IMR-90 (cell line): ENCODE measurements around the gene COL20A1. TPM values are rescaled to one million over a fixed set of nuclear protein-coding genes. Genes with fewer than 3 reads are reported as not detected.

Source experiments
- ATAC-seq: fragments of 200-7000 bp; cut with Tn5 transposase; 2 replicates; pipeline ENCODE4 v1.9.1; 2020; ENCODE audit warnings: low read depth, mild to moderate bottlenecking, moderate library complexity
- BruUV-seq: library from RNA; stranded (reverse); fragments of 400-500 nt; replicated peaks from 2 replicates; lab custom pipeline; 2021; lab: Mats Ljungman, UMichigan
- CTCF ChIA-PET: fragments of 300-600 bp; formaldehyde crosslinking; extraction: SDS; loops from one replicate; lab custom pipeline; 2021; ENCODE audit warnings: antibody characterized with exemption; lab: Yijun Ruan, JAX
- POLR2A ChIA-PET: fragments of 300-600 bp; sonication (Branson Sonifier 250); formaldehyde crosslinking; loops from one replicate; lab custom pipeline; 2022; ENCODE audit warnings: antibody characterized with exemption; ENCODE audit not compliant: unreplicated experiment; lab: Charles Lee
- DNase-seq: peaks from one replicate; pipeline ENCODE4 v3.0.0; 2013
- H2AFZ ChIP-seq: replicated peaks from 2 replicates; pipeline ENCODE3; 2013; ENCODE audit warnings: low read length, mild to moderate bottlenecking; ENCODE audit not compliant: poor library complexity
- H2AK5ac ChIP-seq: 2 replicates; pipeline ENCODE4 v1.6.1; 2013; ENCODE audit warnings: low read depth, low read length, inconsistent platforms
- H2AK9ac ChIP-seq: replicated peaks from 2 replicates; pipeline ENCODE3; 2013; ENCODE audit warnings: mild to moderate bottlenecking, low read depth, low read length, moderate library complexity; ENCODE audit not compliant: poor library complexity
- H2BK120ac ChIP-seq: 2 replicates; pipeline ENCODE4 v1.6.1; 2013; ENCODE audit warnings: low read depth, low read length, inconsistent platforms
- H2BK15ac ChIP-seq: 3 replicates; pipeline ENCODE4 v1.6.1; 2013; ENCODE audit warnings: low read depth, low read length, inconsistent platforms
- H2BK20ac ChIP-seq: 2 replicates; pipeline ENCODE4 v1.6.1; 2013; ENCODE audit warnings: low read depth, mild to moderate bottlenecking, inconsistent platforms, low read length, moderate library complexity
- H2BK5ac ChIP-seq: 2 replicates; pipeline ENCODE4 v1.6.1; 2013; ENCODE audit warnings: mild to moderate bottlenecking, low read depth, low read length, inconsistent platforms; ENCODE audit not compliant: poor library complexity, severe bottlenecking
- H3K14ac ChIP-seq: replicated peaks from 2 replicates; pipeline ENCODE4 v1.6.1; 2013; ENCODE audit warnings: low read depth, low read length, inconsistent platforms
- H3K18ac ChIP-seq: 2 replicates; pipeline ENCODE4 v1.6.1; 2013; ENCODE audit warnings: low read depth, low read length, control low read depth
- H3K23ac ChIP-seq: 2 replicates; pipeline ENCODE4 v1.6.1; 2013; ENCODE audit warnings: low read depth, low read length, inconsistent platforms
- H3K27ac ChIP-seq: 2 replicates; pipeline ENCODE4 v1.5.1; 2013; ENCODE audit warnings: mild to moderate bottlenecking, control low read depth, low read length; ENCODE audit not compliant: insufficient read depth
- H3K27me3 ChIP-seq: 2 replicates; pipeline ENCODE4 v1.6.1; 2013; ENCODE audit warnings: low read length; ENCODE audit not compliant: control insufficient read depth, insufficient read depth
- H3K36me3 ChIP-seq: 2 replicates; pipeline ENCODE4 v1.6.1; 2013; ENCODE audit warnings: low read length, mixed read lengths; ENCODE audit not compliant: control insufficient read depth, insufficient read depth
- H3K4ac ChIP-seq: 2 replicates; pipeline ENCODE4 v1.6.1; 2013; ENCODE audit warnings: low read depth, low read length, inconsistent platforms
- H3K4me1 ChIP-seq: 2 replicates; pipeline ENCODE4 v1.6.1; 2013; ENCODE audit warnings: low read length, mixed read lengths; ENCODE audit not compliant: control insufficient read depth, insufficient read depth
- H3K4me2 ChIP-seq: 2 replicates; pipeline ENCODE4 v1.6.1; 2013; ENCODE audit warnings: low read depth, mild to moderate bottlenecking, control low read depth, low read length, moderate library complexity
- H3K4me3 ChIP-seq: 2 replicates; pipeline ENCODE4 v1.5.1; 2013; ENCODE audit warnings: low read depth, mild to moderate bottlenecking, control low read depth, low read length, moderate library complexity; ENCODE audit not compliant: insufficient read depth
- H3K56ac ChIP-seq: 2 replicates; pipeline ENCODE4 v1.6.1; 2013; ENCODE audit warnings: low read length, inconsistent platforms; ENCODE audit not compliant: insufficient read depth; ENCODE audit errors: extremely low read depth
- H3K79me1 ChIP-seq, 2 experiments: 2 replicates each; pipeline ENCODE4 v1.6.1; 2013; ENCODE audit warnings: low read length in 2 of 2, inconsistent platforms in 1 of 2, low read depth in 1 of 2
- H3K9ac ChIP-seq: 2 replicates; pipeline ENCODE4 v1.6.1; 2013; ENCODE audit warnings: low read depth, low read length, control low read depth
- H3K9me1 ChIP-seq: 2 replicates; pipeline ENCODE4 v1.6.1; 2013; ENCODE audit warnings: low read length, inconsistent platforms; ENCODE audit not compliant: insufficient read depth
- H3K9me3 ChIP-seq: 2 replicates; pipeline ENCODE4 v1.6.1; 2013; ENCODE audit warnings: low read length; ENCODE audit not compliant: control insufficient read depth, insufficient read depth
- H4K20me1 ChIP-seq: 2 replicates; pipeline ENCODE4 v1.6.1; 2013; ENCODE audit warnings: low read length, inconsistent platforms; ENCODE audit not compliant: insufficient read depth
- H4K5ac ChIP-seq: 2 replicates; pipeline ENCODE4 v1.6.1; 2013; ENCODE audit warnings: mild to moderate bottlenecking, low read depth, low read length, control low read depth
- H4K8ac ChIP-seq, 2 experiments: 2 replicates each; pipeline ENCODE4 v1.6.1; 2013; ENCODE audit warnings: low read depth in 2 of 2, low read length in 2 of 2, control low read depth in 1 of 2, inconsistent platforms in 1 of 2
- H4K91ac ChIP-seq: 2 replicates; pipeline ENCODE4 v1.6.1; 2013; ENCODE audit warnings: low read depth, low read length, inconsistent platforms; ENCODE audit not compliant: insufficient read depth
- BHLHE40 ChIP-seq: fragments of 150-350 bp; IDR thresholded peaks from 2 replicates; pipeline ENCODE4 v1.6.1; 2016; ENCODE audit warnings: mild to moderate bottlenecking, low read depth, low read length
- CEBPB ChIP-seq: IDR thresholded peaks from 2 replicates; pipeline ENCODE4 v1.6.1; 2012; ENCODE audit warnings: low read depth, low read length, improper control_type of control experiment
- CHD1 ChIP-seq: IDR thresholded peaks from 2 replicates; pipeline ENCODE4 v1.6.1; 2012; ENCODE audit warnings: low read depth, low read length, improper control_type of control experiment
- ELK1 ChIP-seq: fragments of 150-350 bp; IDR thresholded peaks from 2 replicates; pipeline ENCODE4 v1.6.1; 2016; ENCODE audit warnings: low read depth, mild to moderate bottlenecking, low read length, moderate library complexity, borderline replicate concordance
- FOS ChIP-seq: fragments of 150-350 bp; IDR thresholded peaks from 2 replicates; pipeline ENCODE4 v1.6.1; 2016; ENCODE audit warnings: low read depth, low read length
- MAFK ChIP-seq: IDR thresholded peaks from 2 replicates; pipeline ENCODE4 v1.6.1; 2012; ENCODE audit warnings: low read depth, low read length, improper control_type of control experiment
- MAZ ChIP-seq: IDR thresholded peaks from 2 replicates; pipeline ENCODE4 v1.6.1; 2012; ENCODE audit warnings: low read depth, mild to moderate bottlenecking, low read length, improper control_type of control experiment, moderate library complexity, borderline replicate concordance
- MXI1 ChIP-seq: IDR thresholded peaks from 2 replicates; pipeline ENCODE4 v1.6.1; 2012; ENCODE audit warnings: low read depth, mild to moderate bottlenecking, low read length, moderate library complexity, borderline replicate concordance
- NFE2L2 ChIP-seq: fragments of 150-350 bp; IDR thresholded peaks from 2 replicates; pipeline ENCODE4 v1.6.1; 2016; ENCODE audit warnings: low read depth, mild to moderate bottlenecking, low read length
- POLR2A ChIP-seq: IDR thresholded peaks from 2 replicates; pipeline ENCODE4 v1.6.1; 2012; ENCODE audit warnings: mild to moderate bottlenecking, low read depth, low read length
- RAD21 ChIP-seq: IDR thresholded peaks from 2 replicates; pipeline ENCODE4 v1.6.1; 2012; ENCODE audit warnings: low read length, improper control_type of control experiment
- RCOR1 ChIP-seq: IDR thresholded peaks from 2 replicates; pipeline ENCODE4 v1.6.1; 2012; ENCODE audit warnings: mild to moderate bottlenecking, low read length, improper control_type of control experiment; ENCODE audit not compliant: insufficient replicate concordance
- RFX5 ChIP-seq: IDR thresholded peaks from 2 replicates; pipeline ENCODE4 v1.8.0; 2012; ENCODE audit warnings: low read depth, mild to moderate bottlenecking, low read length, moderate library complexity
- SMC3 ChIP-seq: fragments of 150-350 bp; IDR thresholded peaks from 2 replicates; pipeline ENCODE4 v1.6.1; 2016; ENCODE audit warnings: low read depth, mild to moderate bottlenecking, antibody characterized with exemption, low read length, moderate library complexity
- USF2 ChIP-seq: fragments of 150-350 bp; IDR thresholded peaks from 2 replicates; pipeline ENCODE4 v1.6.1; 2017; ENCODE audit warnings: mild to moderate bottlenecking, antibody characterized with exemption, low read length, low read depth
- WGBS, 2 experiments: methylation state at CpG; one replicate each; pipeline versions ENCODE4 v1.1.5 to v1.1.7; 2013; ENCODE audit warnings: missing lambda C conversion rate in 2 of 2; ENCODE audit not compliant: insufficient read length in 1 of 2; ENCODE audit errors: extremely low coverage in 2 of 2; 5-methylcytosine and 5-hydroxymethylcytosine counted together
- dilution Hi-C: fragments of 300-500 bp; cut with HindIII; formaldehyde crosslinking; loops from one replicate; pipeline ENCODE4 v1.14.3; 2018; ENCODE audit warnings: low sequenced_read_pairs; ENCODE audit not compliant: unreplicated experiment
- in situ Hi-C: fragments of 300-500 bp; cut with MboI; formaldehyde crosslinking; loops from 3 replicates; pipeline ENCODE4 v1.14.3; 2019; ENCODE audit warnings: low sequenced_read_pairs, inconsistent platforms, mixed read lengths
- intact Hi-C: fragments of 100-400 bp; cut with micrococcal nuclease; formaldehyde crosslinking; loops from 2 replicates; pipeline ENCODE4 v1.10.0; 2022
- polyA plus RNA-seq, 3 experiments: library from polyadenylated mRNA; depleted of rRNA; stranded (reverse); fragments of >200 nt; gene quantifications; 2 replicates each; pipeline ENCODE4 v1.2.3, GENCODE V29; 2012; ENCODE audit warnings: low replicate concordance in 1 of 3
- total RNA-seq: library from RNA; depleted of rRNA; stranded (reverse); fragments of >200 nt; gene quantifications from 2 replicates; pipeline ENCODE4 v1.2.3, GENCODE V29; 2012
- TF ChIP-seq, protein P1 (sequence below): conservative IDR thresholded peaks from 2 replicates; pipeline ENCODE4 v1.5.1; 2012; ENCODE audit warnings: mild to moderate bottlenecking, low read depth, low read length, improper control_type of control experiment

COL20A1 gene
- total and polyA plus RNA-seq, 2 of the 4 experiments (the other 2 are of a cell fraction): not detected

DNA sequence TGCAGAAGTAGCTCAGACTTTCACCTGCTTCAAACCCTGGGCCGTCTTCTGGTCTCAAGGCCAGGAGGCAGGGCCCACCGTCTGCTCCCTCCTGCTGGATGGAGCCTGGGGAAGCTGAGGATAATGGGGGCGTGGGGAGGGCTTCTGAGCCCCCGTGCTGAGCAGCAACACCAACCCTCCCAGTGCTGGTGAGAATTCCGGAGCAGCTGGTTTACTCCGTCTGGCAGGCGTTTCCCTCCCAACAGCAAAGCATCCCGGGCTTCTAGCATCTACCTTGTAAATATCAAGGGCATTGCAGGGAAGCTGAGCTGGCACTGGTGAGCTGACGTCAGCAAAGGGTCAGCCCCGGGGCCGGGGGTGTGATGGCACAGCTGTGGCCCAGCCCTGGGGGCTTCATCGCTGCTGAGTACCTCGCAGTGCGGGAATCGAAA, 85.0 kb downstream of the COL20A1 start:
- Histone ChIP-seq H4K8ac (no peak overlapping the region), H2AFZ (no peak overlapping the region), H3K9me3 (0 out of 2 replicates have a peak, but pooled peaks cover 1% of the 10 kb centered on the region), H2BK5ac (no peak overlapping the region), H3K79me1 (no peaks in the 10 kb centered on the region), H3K18ac (no peak overlapping the region), H3K9me1 (no peaks in the 10 kb centered on the region), H2AK9ac (no peak overlapping the region), H2BK15ac (no peak overlapping the region), H4K91ac (no peak overlapping the region), H3K27me3 (peaks cover 43% of the 10 kb centered on the region), H2BK20ac (no peak overlapping the region), H3K14ac (no peak overlapping the region), H3K9ac (no peak overlapping the region), H4K20me1 (no peaks in the 10 kb centered on the region; the same call in 1 of the 2 replicates), H3K4me2 (no peak overlapping the region), H3K36me3 (no peaks in the 10 kb centered on the region), H3K27ac (no peak overlapping the region), H3K4ac (no peak overlapping the region), H2AK5ac (no peak overlapping the region), H3K56ac (no peak overlapping the region), H3K4me1 (no peaks in the 10 kb centered on the region), H3K23ac (no peak overlapping the region), H4K5ac (no peak overlapping the region), H3K4me3 (no peak overlapping the region), H2BK120ac (no peak overlapping the region)
- CTCF ChIA-PET: interaction anchor here (0.9 kb wide), 1 partner anchor 69 kb away, joined by 5 read pairs; no protein-coding TSS in a partner anchor
- POLR2A ChIA-PET: no interaction called here
- TF ChIP-seq, protein P1, sequence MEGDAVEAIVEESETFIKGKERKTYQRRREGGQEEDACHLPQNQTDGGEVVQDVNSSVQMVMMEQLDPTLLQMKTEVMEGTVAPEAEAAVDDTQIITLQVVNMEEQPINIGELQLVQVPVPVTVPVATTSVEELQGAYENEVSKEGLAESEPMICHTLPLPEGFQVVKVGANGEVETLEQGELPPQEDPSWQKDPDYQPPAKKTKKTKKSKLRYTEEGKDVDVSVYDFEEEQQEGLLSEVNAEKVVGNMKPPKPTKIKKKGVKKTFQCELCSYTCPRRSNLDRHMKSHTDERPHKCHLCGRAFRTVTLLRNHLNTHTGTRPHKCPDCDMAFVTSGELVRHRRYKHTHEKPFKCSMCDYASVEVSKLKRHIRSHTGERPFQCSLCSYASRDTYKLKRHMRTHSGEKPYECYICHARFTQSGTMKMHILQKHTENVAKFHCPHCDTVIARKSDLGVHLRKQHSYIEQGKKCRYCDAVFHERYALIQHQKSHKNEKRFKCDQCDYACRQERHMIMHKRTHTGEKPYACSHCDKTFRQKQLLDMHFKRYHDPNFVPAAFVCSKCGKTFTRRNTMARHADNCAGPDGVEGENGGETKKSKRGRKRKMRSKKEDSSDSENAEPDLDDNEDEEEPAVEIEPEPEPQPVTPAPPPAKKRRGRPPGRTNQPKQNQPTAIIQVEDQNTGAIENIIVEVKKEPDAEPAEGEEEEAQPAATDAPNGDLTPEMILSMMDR: no peak
- no peak for TF ChIP-seq BHLHE40
- no peak for TF ChIP-seq USF2
- TF ChIP-seq CHD1: no peak
- TF ChIP-seq ELK1: no peak
- no peak for TF ChIP-seq RFX5
- no peak for TF ChIP-seq FOS
- TF ChIP-seq RCOR1: no peak
- TF ChIP-seq MAZ: no peak
- TF ChIP-seq CEBPB: no peak
- TF ChIP-seq RAD21: no peak
- TF ChIP-seq MAFK: no peak
- TF ChIP-seq MXI1: no peak
- TF ChIP-seq POLR2A: no peak
- TF ChIP-seq NFE2L2: no peak
- TF ChIP-seq SMC3: no peak
- dilution Hi-C loops (no loop called here), intact Hi-C loops (no loop called here), in situ Hi-C loops (no loop called here)
- WGBS, 2 experiments: 28% methylated on average over 5 of the region's 15 CpGs; no CpG with 5 or more reads in 1 of the 2 experiments
- no peak for DNase-seq
- ATAC-seq: no peak
- BruUV-seq: no TSS peak
